HG03280 (cell line): ENCODE data around the gene FARS2.
A peak's percentile ranks its signal among the peaks of the same experiment; 100 is the strongest.
"Not testable (repeated sequence)": the region's sequence is repeated elsewhere in the genome, so short reads cannot be mapped to it uniquely, and the experiment has no call there.

ENCODE experiments used
- ATAC-seq: cut with Tn5 transposase; IDR thresholded peaks from one replicate; pipeline ENCODE4 v1.9.1; 2021; ENCODE audit warnings: mild to moderate bottlenecking, moderate library complexity; ENCODE audit not compliant: unreplicated experiment

FARS2 gene

DNA sequence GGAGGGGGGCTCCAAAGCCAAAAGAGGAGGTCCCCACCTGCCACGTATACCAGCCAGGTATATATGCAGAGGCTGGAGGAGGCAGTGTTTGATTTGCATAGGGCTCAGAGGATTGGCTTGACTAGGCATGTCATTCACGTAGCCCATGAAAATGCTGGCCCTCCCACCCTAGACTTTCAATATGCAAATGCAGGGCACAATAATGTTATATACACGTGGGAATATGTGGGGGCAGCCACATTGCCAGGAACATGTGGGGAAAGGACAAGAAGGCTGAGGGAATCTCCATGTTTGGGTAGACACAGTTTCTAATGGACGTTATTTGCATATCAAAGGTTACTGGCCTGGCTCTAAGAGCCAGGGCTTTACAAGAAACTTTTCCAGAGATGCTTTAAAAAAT lies 301.8 kb downstream of the FARS2 start:
- ATAC-seq = no peak

DNA sequence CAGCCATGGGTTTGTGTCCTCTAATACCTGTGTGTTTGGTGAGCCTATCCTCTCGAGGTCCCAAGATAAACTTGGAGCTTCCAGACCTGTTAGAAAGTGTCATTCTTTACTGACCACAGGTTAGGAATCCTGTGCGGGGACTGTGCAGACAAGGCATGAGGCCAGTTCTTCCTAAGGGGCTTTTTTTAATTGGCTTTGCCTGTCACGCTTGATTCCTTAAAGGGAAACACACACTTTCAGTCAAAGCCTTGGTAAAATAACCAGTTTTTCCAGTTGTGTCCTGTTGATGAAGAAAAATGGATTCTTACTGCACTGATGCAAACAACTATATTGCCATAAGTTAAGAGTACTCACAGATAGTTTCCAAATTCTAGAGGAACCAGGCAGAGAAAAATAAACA lies 303.4 kb downstream of the FARS2 start:
- not testable (repeated sequence) for ATAC-seq

DNA sequence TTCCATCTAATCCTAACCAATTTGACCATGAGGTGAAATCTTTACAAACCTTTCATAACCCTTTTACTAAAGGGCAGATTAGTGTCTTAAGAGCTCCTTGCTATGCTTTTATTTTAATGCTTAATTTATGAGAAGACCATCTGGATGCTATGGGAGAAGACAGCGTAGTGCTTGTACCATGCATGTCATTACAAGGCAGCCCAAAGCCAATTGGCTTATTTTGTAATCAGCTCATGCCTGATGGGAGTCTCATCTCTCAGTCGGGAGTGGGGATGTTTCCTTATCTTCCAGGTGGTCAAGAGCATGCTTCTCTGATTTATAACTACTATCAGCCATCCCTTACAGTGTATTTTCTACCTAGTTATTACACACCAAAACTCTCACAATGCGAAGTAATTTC lies 304.7 kb downstream of the FARS2 start:
- ATAC-seq = no peak

- ATAC-seq = peak; percentile 58
Measured at GRCh38 chr6:5566718-5567117, 305.4 kb downstream of the FARS2 start.

GRCh38 chr6:5567352-5567751 lies 306.0 kb downstream of the FARS2 start:
- no peak for ATAC-seq

GRCh38 chr6:5567890-5568289 lies 306.6 kb downstream of the FARS2 start:
- no peak for ATAC-seq

DNA sequence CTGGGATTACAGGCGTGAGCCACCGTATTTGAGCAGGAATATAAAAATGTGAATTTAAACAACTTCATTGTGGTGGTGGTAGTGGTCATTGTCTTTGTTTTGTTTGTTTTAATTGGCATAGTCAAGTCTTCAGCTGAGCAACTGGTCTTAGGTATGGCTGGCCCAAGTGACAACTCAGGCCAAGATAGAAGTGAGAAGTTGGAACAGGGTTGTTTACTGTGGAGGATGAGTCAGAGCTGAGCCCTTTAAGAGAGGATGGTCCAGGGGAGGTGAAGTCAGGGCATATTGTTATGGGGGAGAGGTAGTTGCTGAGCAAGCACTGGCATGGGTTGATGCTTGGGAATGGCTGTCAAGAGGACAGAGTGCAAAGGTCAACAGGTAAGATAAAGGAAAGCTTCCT lies 308.2 kb downstream of the FARS2 start:
- no peak for ATAC-seq

GRCh38 chr6:5570641-5571040 lies 309.3 kb downstream of the FARS2 start:
- no peak for ATAC-seq

- no peak for ATAC-seq
Measured at GRCh38 chr6:5580736-5581581, 319.6 kb downstream of the FARS2 start.

GRCh38 chr6:5582762-5583161 lies 321.4 kb downstream of the FARS2 start:
- ATAC-seq = no peak

DNA sequence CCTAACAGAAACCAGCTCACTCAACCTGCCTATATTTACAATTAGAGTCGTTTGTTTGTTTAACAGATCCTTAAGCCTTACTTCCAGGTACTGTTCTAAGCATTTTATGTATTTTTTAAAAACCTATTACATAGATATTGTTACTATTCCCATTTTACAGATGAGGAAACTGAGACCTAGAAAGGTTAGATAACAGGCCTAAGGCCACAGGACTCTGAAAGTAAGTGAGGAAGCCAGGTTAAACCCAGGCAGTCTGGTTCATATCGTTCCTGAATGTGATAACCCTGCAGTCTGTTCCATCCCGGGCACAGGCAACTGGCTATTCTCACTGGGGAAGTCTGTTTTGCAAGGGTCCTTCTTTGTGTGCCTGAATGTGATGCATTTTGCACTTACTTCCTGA lies 322.2 kb downstream of the FARS2 start:
- no peak for ATAC-seq

DNA sequence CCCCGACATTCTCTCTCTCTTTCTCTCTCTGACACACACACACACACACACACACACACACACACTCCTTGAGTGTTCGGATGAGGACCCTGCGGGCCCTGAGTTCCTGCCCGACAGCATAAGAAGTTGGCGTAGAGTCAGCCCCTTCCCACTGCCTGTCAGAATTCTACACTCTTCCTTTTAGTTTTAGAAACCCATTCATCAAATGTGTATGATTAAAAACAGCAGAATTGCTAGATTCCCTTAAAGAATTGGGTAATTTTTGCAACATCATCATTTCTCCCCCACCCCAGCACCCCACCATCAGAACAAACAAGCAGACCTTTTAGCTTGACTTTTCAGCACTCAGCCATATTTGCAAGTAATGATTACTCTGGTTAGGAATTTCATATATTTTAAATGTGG lies 322.8 kb downstream of the FARS2 start:
- no peak for ATAC-seq

GRCh38 chr6:5587648-5588047 lies 326.3 kb downstream of the FARS2 start:
- ATAC-seq = no peak

DNA sequence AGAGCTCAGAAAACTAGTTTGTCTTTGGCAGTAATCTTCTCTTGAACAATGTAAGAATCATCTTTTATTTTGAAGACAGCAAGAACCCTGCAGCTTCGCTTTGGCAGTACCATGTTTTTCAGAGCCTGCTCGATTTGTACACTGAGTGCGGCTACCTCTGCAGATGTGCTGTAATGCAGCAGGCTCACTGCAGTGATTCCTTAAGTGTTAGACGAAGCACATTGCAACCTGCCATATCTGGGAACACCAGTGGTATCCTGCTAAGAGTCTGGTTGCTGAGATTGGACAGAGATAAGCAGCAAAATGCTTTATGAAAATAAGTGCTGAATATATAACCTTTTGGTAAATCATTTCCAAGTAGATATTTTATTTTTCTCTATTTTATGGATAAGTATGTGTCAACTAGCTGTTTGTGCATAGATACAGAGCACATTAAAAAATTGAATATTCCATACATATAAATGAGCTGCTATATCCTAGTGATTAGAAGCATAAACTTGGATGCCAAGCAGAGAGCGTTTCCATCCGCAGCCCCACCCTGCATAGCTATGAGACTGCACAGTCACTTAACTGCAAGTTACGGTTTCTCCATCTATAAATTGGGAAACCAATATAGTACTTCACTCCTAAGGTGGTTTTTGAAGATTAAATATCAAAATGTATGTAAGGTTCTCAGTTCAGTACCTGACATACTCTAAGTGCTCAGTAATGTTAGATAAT lies 328.3 kb downstream of the FARS2 start:
- ATAC-seq = no peak

DNA sequence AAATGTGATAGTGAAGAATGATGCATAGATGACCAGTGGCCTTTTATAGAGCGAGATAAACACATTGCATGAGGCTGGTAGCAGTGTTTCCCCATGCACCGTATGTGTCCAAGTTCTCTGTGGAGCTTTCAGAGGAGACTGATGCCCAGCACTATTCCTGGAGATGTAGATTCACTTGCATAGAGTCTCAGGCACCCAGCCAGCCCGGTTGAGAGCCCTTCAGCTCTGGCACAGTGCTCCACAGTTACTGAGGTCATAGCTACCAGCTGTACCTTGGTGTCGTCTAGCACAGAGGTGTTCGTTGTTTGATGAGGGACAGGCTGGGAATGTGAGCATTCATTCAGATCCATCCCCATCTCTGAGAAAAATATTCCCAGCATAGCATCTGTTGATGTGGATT lies 328.9 kb downstream of the FARS2 start:
- ATAC-seq = no peak

GRCh38 chr6:5592886-5593519 lies 331.7 kb downstream of the FARS2 start:
- ATAC-seq = no peak

DNA sequence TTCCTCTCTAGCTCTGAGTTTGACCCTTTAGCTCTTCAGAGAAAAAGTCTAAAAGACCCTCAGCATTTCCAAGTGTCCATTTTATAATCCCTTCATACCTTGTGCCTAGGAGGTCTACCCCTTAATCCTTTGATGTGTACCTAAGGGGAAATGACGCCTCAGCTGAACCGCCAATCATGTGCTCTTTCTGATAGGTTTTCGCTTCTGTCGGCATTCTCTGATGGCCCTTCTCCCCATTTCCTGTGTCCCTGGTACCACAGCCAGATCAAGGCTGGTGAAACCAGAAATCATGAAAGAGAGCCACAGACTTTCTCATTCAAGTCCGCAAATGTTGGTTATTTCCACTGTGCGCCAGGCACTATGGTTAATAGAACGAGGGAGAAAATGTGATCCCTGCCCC lies 333.9 kb downstream of the FARS2 start:
- ATAC-seq = no peak

GRCh38 chr6:5597413-5597812 lies 336.1 kb downstream of the FARS2 start:
- no peak for ATAC-seq

DNA sequence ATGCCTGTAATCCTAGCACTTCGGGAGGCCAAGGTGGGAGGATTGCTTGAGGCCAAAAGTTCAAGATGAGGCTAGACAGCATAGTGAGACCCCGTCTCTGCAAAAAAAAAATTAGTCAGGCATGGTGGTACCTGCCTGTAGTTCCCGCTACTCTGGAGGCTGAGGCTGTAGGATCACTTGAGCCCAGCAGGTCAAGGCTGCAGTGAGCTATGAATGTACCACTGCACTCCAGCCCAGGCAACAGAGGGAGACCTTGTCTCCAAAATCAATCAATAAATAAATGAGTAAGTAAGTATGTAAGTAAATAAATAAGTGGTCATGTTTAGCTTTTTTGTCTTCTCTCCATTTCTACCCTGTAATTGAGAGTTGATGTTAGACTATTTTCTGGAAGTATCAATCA lies 336.8 kb downstream of the FARS2 start:
- ATAC-seq = no peak

- no peak for ATAC-seq
Measured at GRCh38 chr6:5599127-5599526, 337.8 kb downstream of the FARS2 start.

- no peak for ATAC-seq
Measured at GRCh38 chr6:5605937-5606336, 344.6 kb downstream of the FARS2 start.

DNA sequence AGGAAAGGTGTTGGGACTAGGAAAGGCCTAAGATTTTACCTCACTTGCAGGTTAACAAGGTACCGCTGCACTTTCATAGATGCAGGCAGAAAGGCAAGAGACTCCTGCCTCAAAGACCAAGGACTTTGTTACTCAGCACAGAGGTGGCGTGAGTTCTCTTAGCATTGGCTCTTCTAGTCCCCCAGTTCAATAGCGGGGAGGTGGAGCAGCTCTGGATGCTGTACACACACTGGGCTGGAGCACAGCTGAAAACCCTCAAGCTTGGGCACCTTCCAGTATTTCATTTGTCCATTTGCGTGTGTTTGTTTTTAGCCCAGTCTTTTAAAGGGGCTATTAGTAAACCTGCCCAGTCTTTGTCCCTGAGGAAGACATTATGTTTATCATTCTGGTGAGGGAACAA lies 345.2 kb downstream of the FARS2 start:
- no peak for ATAC-seq
